ENCODE results near the gene QTRT2. TPM values are rescaled to one million over a fixed set of nuclear protein-coding genes. Genes with fewer than 3 reads are reported as not detected.

The QTRT2 gene
- total and polyA plus RNA-seq, 10 of the 15 experiments (the other 5 are each of a cell fraction or from before 2014, with no cell fraction given) = 17.8 to 42.3 (median 28.7) TPM

- in situ Hi-C loops (cut with MboI) (no loop called here), intact Hi-C loops (cut with micrococcal nuclease; ENCODE audit: unreplicated experiment) (no loop called here)
- H3K36me3 ChIP-seq (ENCODE audit: control insufficient read depth in 2 of 2, insufficient read depth in 2 of 2, low read length in 1 of 2) = peaks cover 11 to 39% of the 10 kb centered on the region in 2 experiments
- ChIA-PET SMC1A (ENCODE audit: uncharacterized antibody, unreplicated experiment) (interaction anchor here (0.5 to 1.7 kb wide), 4 partner anchors 10 to 338 kb away, joined by 3 to 4 read pairs (median 3); no protein-coding TSS in a partner anchor), POLR2A (no interaction called here), CTCF (no interaction called here), RAD21 (ENCODE audit: unreplicated experiment) (no interaction called here)
- WGBS (ENCODE audit: insufficient coverage, insufficient replicate concordance, low lambda C conversion rate, missing lambda C conversion rate) = 91% methylated on average over 6 of the region's 6 CpGs
- no TSS peak for BruUV-seq (replicated peaks)
- H3K4me1 ChIP-seq (ENCODE audit: control insufficient read depth, insufficient read depth, low read length) = no peaks in the 10 kb centered on the region
- no peaks in the 10 kb centered on the region for H3K27me3 ChIP-seq (replicated peaks in 1 of 2; ENCODE audit: control insufficient read depth in 2 of 2, insufficient read depth in 2 of 2, low read length in 1 of 2)
- no peak overlapping the region for H3K4me3 ChIP-seq
- H2AFZ ChIP-seq (ENCODE audit: control insufficient read depth, low read depth, low read length) = no peak overlapping the region
- no peak overlapping the region for H3K4me2 ChIP-seq (ENCODE audit: control insufficient read depth, insufficient read depth)
- no peak for TF ChIP-seq EGR1 (IDR thresholded peaks at IDR 0.05; ENCODE audit: borderline replicate concordance in 1 of 2, low read depth in 2 of 2, low read length in 2 of 2)
- TF ChIP-seq FOS (IDR thresholded peaks at IDR 0.05; ENCODE audit: borderline replicate concordance, extremely low read depth, insufficient read length) = no peak
- TF ChIP-seq TARDBP (IDR thresholded peaks at IDR 0.05; ENCODE audit: borderline replicate concordance) = no peak
- no peak for TF ChIP-seq YY1 (IDR thresholded peaks at IDR 0.05; ENCODE audit: low read depth, low read length)
- no peak for TF ChIP-seq BHLHE40 (IDR thresholded peaks at IDR 0.05; ENCODE audit: borderline replicate concordance in 1 of 2, low read depth in 2 of 2, low read length in 1 of 2)
- no peak for TF ChIP-seq NR2C2 (IDR thresholded peaks at IDR 0.05; ENCODE audit: borderline replicate concordance, control insufficient read depth, insufficient read length, low read depth)
- TF ChIP-seq BRCA1 (IDR thresholded peaks at IDR 0.05; ENCODE audit: low read depth, low read length) = no peak
- no peak for TF ChIP-seq CBX5 (IDR thresholded peaks at IDR 0.05; ENCODE audit: low read depth)
- no peak for TF ChIP-seq POLR2A (IDR thresholded peaks at IDR 0.05; ENCODE audit: low read depth, low read length)
- TF ChIP-seq JUND (IDR thresholded peaks at IDR 0.05; ENCODE audit: low read depth, low read length) = no peak
- TF ChIP-seq SMAD5 (IDR thresholded peaks at IDR 0.05; ENCODE audit: low read depth) = no peak
- TF ChIP-seq, protein P1, sequence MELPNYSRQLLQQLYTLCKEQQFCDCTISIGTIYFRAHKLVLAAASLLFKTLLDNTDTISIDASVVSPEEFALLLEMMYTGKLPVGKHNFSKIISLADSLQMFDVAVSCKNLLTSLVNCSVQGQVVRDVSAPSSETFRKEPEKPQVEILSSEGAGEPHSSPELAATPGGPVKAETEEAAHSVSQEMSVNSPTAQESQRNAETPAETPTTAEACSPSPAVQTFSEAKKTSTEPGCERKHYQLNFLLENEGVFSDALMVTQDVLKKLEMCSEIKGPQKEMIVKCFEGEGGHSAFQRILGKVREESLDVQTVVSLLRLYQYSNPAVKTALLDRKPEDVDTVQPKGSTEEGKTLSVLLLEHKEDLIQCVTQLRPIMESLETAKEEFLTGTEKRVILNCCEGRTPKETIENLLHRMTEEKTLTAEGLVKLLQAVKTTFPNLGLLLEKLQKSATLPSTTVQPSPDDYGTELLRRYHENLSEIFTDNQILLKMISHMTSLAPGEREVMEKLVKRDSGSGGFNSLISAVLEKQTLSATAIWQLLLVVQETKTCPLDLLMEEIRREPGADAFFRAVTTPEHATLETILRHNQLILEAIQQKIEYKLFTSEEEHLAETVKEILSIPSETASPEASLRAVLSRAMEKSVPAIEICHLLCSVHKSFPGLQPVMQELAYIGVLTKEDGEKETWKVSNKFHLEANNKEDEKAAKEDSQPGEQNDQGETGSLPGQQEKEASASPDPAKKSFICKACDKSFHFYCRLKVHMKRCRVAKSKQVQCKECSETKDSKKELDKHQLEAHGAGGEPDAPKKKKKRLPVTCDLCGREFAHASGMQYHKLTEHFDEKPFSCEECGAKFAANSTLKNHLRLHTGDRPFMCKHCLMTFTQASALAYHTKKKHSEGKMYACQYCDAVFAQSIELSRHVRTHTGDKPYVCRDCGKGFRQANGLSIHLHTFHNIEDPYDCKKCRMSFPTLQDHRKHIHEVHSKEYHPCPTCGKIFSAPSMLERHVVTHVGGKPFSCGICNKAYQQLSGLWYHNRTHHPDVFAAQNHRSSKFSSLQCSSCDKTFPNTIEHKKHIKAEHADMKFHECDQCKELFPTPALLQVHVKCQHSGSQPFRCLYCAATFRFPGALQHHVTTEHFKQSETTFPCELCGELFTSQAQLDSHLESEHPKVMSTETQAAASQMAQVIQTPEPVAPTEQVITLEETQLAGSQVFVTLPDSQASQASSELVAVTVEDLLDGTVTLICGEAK (IDR thresholded peaks at IDR 0.05; ENCODE audit: borderline replicate concordance) = no peak
- TF ChIP-seq, protein P2, sequence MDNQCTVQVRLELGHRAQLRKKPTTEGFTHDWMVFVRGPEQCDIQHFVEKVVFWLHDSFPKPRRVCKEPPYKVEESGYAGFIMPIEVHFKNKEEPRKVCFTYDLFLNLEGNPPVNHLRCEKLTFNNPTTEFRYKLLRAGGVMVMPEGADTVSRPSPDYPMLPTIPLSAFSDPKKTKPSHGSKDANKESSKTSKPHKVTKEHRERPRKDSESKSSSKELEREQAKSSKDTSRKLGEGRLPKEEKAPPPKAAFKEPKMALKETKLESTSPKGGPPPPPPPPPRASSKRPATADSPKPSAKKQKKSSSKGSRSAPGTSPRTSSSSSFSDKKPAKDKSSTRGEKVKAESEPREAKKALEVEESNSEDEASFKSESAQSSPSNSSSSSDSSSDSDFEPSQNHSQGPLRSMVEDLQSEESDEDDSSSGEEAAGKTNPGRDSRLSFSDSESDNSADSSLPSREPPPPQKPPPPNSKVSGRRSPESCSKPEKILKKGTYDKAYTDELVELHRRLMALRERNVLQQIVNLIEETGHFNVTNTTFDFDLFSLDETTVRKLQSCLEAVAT (IDR thresholded peaks at IDR 0.05) = no peak
- no peak for TF ChIP-seq KAT2A (conservative IDR thresholded peaks at IDR 0.05; ENCODE audit: control insufficient read depth, low read depth, low read length)
- no peak for TF ChIP-seq HCFC1 (IDR thresholded peaks at IDR 0.05; ENCODE audit: low read length)
- no peak overlapping the region for H3K27ac ChIP-seq (ENCODE audit: control insufficient read depth, insufficient read depth)
- no peak overlapping the region for H3K9ac ChIP-seq (ENCODE audit: control insufficient read depth, insufficient read depth, low read length)
- FAIRE-seq (no peak), ATAC-seq (no peak), DNase-seq (ENCODE audit: low read depth, low spot score) (no peak)
- no peaks in the 10 kb centered on the region for H3K9me3 ChIP-seq (replicated peaks; ENCODE audit: control insufficient read depth, insufficient read depth, low read length)
- no peaks in the 10 kb centered on the region for H3K79me2 ChIP-seq (ENCODE audit: control insufficient read depth, insufficient read depth, low read length)
- H4K20me1 ChIP-seq (ENCODE audit: control insufficient read depth, insufficient read depth) = no peaks in the 10 kb centered on the region
Measured at GRCh38 chr3:114076711-114077110, 20.2 kb downstream of the QTRT2 start.

Data from GM12878 (cell line).